OCI-LY3 (cell line): ENCODE measurements around the gene ATP1A3.

Experiments used
- H2AFZ ChIP-seq: fragments of 200-600, 300-600 bp; shearing (Covaris generic); 2 replicates; pipeline ENCODE4 v1.6.0; 2014; ENCODE audit warnings: antibody characterized with exemption, low read depth, low read length
- H3K27ac ChIP-seq: fragments of 200-600, 300-600 bp; sonication (generic); 2 replicates; pipeline ENCODE4 v1.5.1; 2014; ENCODE audit warnings: mild to moderate bottlenecking, low read length, moderate library complexity, mixed read lengths
- H3K27me3 ChIP-seq: fragments of 200-600, 300-600 bp; sonication (generic); 2 replicates; pipeline ENCODE4 v1.6.1; 2014; ENCODE audit warnings: low read depth, low read length, mixed read lengths
- H3K36me3 ChIP-seq: fragments of 200-600, 300-600 bp; sonication (generic); replicated peaks from 2 replicates; pipeline ENCODE3; 2014; ENCODE audit warnings: low read depth, low read length, mixed read lengths
- H3K4me1 ChIP-seq: fragments of 300-600, 200-600 bp; sonication (generic); 2 replicates; pipeline ENCODE4 v1.6.1; 2014; ENCODE audit warnings: low read length, mixed read lengths
- H3K4me2 ChIP-seq: fragments of 200-600, 300-600 bp; sonication (generic); 2 replicates; pipeline ENCODE4 v1.6.1; 2014; ENCODE audit warnings: low read length, mixed read lengths
- H3K4me3 ChIP-seq: fragments of 300-600, 200-600 bp; sonication (generic); 2 replicates; pipeline ENCODE4 v1.5.1; 2014; ENCODE audit warnings: antibody characterized with exemption, mild to moderate bottlenecking, low read length, moderate library complexity
- H3K79me2 ChIP-seq: fragments of 300-600, 200-600 bp; shearing (Covaris generic); 2 replicates; pipeline ENCODE4 v1.6.1; 2014; ENCODE audit warnings: mild to moderate bottlenecking, low read length, mixed read lengths
- H3K9ac ChIP-seq: fragments of 300-600, 200-600 bp; shearing (Covaris generic); 2 replicates; pipeline ENCODE4 v1.6.0; 2014; ENCODE audit warnings: mild to moderate bottlenecking, low read length, moderate library complexity
- H3K9me3 ChIP-seq: fragments of 200-600, 300-600 bp; shearing (Covaris generic); 2 replicates; pipeline ENCODE4 v1.6.1; 2014; ENCODE audit warnings: low read length, mixed read lengths; ENCODE audit not compliant: insufficient read depth
- H4K20me1 ChIP-seq: fragments of 200-600, 300-600 bp; sonication (generic); 2 replicates; pipeline ENCODE4 v1.6.1; 2016; ENCODE audit warnings: low read length, mixed read lengths; ENCODE audit not compliant: insufficient read depth
- EZH2phosphoT487 ChIP-seq: fragments of 200-600 bp; shearing (Covaris generic); IDR thresholded peaks from 2 replicates; pipeline ENCODE4 v1.6.1; 2018; ENCODE audit warnings: antibody characterized with exemption, mixed run types, low read depth
- TF ChIP-seq, protein P1 (sequence below): fragments of 200-600, 300-600 bp; sonication (generic); IDR thresholded peaks from 2 replicates; pipeline ENCODE4 v1.5.1; 2014; ENCODE audit warnings: antibody characterized with exemption, low read length, low read depth

ATP1A3 gene

DNA sequence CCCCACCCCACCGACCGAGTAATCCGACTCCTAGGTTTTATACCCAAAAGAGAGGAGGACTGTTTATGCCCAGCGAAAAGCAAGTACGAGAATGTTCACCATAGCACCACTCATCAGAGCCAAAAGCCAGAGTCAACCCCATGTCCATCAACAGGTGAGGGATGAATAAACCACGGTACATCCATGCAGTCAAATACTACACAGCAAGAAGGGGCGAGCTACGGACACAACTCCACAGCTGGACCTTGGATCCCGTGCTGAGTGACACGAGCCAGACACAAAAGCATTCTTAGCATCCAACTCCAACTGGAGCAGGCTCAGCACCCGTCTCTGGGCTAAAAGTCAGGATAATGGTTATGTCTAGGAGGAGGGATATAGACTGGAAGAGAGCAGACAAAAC is 22.7 kb downstream of the ATP1A3 start:
- Histone ChIP-seq H3K36me3 (no peaks in the 10 kb centered on the region), H3K4me3 (no peak overlapping the region), H3K4me1 (no peaks in the 10 kb centered on the region), H3K79me2 (no peaks in the 10 kb centered on the region), H4K20me1 (no peaks in the 10 kb centered on the region), H3K4me2 (no peak overlapping the region), H3K27me3 (no peaks in the 10 kb centered on the region), H3K27ac (no peak overlapping the region), H2AFZ (no peak overlapping the region), H3K9ac (no peak overlapping the region), H3K9me3 (no peaks in the 10 kb centered on the region)
- no peak for TF ChIP-seq EZH2phosphoT487
- TF ChIP-seq, protein P1, sequence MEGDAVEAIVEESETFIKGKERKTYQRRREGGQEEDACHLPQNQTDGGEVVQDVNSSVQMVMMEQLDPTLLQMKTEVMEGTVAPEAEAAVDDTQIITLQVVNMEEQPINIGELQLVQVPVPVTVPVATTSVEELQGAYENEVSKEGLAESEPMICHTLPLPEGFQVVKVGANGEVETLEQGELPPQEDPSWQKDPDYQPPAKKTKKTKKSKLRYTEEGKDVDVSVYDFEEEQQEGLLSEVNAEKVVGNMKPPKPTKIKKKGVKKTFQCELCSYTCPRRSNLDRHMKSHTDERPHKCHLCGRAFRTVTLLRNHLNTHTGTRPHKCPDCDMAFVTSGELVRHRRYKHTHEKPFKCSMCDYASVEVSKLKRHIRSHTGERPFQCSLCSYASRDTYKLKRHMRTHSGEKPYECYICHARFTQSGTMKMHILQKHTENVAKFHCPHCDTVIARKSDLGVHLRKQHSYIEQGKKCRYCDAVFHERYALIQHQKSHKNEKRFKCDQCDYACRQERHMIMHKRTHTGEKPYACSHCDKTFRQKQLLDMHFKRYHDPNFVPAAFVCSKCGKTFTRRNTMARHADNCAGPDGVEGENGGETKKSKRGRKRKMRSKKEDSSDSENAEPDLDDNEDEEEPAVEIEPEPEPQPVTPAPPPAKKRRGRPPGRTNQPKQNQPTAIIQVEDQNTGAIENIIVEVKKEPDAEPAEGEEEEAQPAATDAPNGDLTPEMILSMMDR, result no peak

DNA sequence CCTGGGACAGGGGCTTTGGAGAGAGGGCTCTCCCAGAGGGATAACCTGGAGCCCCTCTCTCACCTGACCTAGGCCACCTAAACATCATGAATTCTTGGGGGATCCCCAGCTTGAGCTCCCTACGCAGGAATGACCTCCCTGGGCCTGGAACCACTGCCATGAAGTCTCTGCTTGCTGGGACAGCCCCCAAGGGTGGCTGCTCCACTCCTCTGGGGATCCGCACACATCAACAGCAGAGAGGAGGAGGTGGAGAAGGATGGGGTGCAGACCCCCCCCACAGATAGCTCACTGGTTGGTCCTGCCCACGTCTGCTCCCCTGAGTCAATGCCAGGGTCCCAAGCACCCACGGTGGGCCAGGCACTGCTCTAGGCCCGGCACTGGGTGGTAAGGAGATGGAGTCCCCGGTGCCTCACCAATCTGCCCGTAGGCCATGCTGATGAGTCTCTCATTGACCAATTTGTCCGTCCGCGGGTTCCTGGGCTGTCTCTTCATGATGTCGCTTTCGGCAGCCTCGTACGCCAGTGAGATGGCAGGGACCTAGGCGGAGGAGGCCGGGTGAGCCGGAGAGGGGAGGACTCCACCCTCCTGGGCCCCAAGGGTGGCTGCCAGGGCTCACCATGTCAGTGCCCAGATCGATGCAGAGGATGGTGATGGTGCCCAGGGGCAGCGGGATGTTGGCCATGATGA is 24.1 kb downstream of the ATP1A3 start:
- Histone ChIP-seq H3K79me2 (no peaks in the 10 kb centered on the region), H3K27me3 (no peaks in the 10 kb centered on the region), H3K4me3 (no peak overlapping the region), H3K9me3 (no peaks in the 10 kb centered on the region), H2AFZ (no peak overlapping the region), H4K20me1 (no peaks in the 10 kb centered on the region), H3K9ac (no peak overlapping the region), H3K4me1 (no peaks in the 10 kb centered on the region), H3K36me3 (no peaks in the 10 kb centered on the region), H3K4me2 (no peak overlapping the region), H3K27ac (no peak overlapping the region)
- TF ChIP-seq, protein P1, result no peak
- TF ChIP-seq EZH2phosphoT487, result no peak

DNA sequence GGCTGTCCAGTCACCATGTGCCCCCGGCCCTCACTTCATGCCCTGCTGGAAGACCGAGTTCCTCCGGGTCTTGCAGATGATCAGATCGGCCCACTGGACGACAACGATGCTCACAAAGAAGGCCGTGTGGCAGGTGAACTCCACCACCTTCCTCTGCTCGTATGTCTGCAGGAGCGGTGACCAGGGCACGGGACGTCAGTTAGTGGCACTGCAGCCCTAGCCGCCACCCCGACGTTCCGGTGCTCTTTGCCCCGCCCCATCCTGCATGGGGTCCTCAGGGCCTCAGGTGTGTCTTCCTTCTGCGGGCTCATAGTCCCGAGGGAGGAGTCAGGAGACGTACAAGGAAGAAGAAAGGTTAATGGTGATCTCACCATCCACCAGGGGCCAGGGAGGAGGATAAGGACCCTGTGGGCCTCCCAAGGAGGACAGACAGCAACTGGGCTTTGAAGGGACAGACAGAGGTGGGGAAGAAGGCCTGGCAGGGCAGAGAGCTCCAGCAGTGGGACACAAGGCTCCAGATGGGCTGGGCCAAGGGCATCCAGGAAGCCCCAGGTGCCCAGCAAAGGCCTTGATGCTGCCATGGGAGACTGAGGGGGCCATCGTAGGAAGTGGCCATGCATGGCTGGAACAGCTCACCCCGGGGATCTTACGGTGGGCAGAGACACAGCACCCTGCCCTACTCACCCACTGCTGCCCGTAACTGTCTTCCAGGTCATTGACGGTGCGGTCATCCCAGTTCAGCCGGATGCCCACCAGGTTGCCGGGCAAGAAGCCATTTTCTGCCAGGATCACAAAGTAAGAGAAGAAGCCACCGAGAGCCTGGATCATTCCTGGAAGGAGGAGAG is 25.1 kb downstream of the ATP1A3 start:
- no peak for TF ChIP-seq EZH2phosphoT487
- TF ChIP-seq, protein P1, result no peak
- Histone ChIP-seq H3K4me2 (no peak overlapping the region), H3K4me1 (no peaks in the 10 kb centered on the region), H4K20me1 (no peaks in the 10 kb centered on the region), H2AFZ (no peak overlapping the region), H3K4me3 (no peak overlapping the region), H3K9ac (no peak overlapping the region), H3K9me3 (no peaks in the 10 kb centered on the region), H3K79me2 (no peaks in the 10 kb centered on the region), H3K36me3 (no peaks in the 10 kb centered on the region), H3K27ac (no peak overlapping the region), H3K27me3 (no peaks in the 10 kb centered on the region)

DNA sequence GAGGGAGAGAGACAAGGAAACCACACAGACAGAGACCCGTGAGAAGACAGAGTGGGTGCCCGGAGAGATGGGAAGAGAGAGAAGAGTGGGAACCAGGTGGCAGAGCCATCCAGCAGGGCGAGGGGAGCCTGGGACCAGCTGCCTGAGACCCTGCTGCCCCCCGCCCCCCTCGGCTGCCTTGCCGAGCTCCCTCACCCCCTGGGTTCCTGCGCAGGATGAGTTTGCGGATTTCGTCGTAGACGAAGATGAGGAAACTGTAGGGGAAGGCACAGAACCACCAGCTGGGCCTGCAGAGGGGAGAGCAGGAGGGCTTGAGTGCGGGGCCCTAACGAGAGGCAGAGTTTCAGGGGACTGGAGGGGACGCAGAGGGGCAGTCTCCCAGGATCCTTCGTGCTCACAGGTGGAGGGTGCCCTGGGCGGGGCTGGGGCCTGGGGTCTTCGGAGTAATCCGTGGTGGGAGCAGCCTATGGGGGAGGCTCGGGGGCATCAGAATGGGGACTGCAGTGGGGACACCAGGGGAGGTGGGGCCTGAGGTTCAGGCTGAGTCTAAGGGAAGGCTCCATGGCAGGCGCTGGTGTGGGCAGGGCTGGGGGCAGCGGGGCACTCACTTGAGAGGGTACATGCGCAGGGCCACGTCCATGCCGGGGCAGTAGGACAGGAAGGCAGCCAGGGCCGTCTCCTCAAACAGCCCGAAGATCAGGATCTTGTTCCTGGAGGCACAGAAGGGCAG is 26.8 kb downstream of the ATP1A3 start:
- Histone ChIP-seq H3K9me3 (no peaks in the 10 kb centered on the region), H2AFZ (no peak overlapping the region), H3K4me3 (no peak overlapping the region), H3K27ac (no peak overlapping the region), H3K27me3 (no peaks in the 10 kb centered on the region), H3K79me2 (no peaks in the 10 kb centered on the region), H3K36me3 (no peaks in the 10 kb centered on the region), H4K20me1 (no peaks in the 10 kb centered on the region), H3K9ac (no peak overlapping the region), H3K4me2 (no peak overlapping the region), H3K4me1 (no peaks in the 10 kb centered on the region)
- TF ChIP-seq, protein P1, result no peak
- no peak for TF ChIP-seq EZH2phosphoT487
